HT1080 (cell line): ENCODE measurements around the gene CTNNA2. TPM values are rescaled to one million over a fixed set of nuclear protein-coding genes. Genes with fewer than 3 reads are reported as not detected.

Experiments
- DNase-seq: peaks from one replicate; pipeline ENCODE4 v3.0.0-alpha.2; 2015; ENCODE audit warnings: low read depth
- total RNA-seq: library from RNA; depleted of rRNA; stranded (reverse); fragments of >200 nt; shearing (Covaris generic); gene quantifications from 2 replicates; pipeline ENCODE4 v1.2.3, GENCODE V29; 2014

Gene CTNNA2
- total RNA-seq, 1 experiment from 2014 or later = not detected

DNA sequence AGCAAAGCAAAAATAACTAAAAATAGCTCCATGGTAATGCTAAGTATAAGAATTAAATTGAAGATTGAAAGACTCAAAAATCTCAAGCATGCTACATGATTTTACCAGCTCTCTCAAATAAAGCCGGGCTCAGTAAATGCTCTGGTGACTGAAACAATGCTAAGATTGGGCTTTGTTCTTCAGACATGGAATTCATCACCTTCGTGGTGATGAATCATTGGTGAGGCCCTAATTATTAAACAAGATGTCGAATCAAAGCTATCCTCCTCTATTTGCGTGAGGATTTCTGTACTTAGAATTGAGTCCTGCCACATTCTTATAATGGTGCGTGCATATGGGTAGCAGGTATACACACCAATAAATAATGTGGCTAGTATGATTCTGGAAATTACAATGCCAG is 850.5 kb downstream of the CTNNA2 start:
- no peak for DNase-seq

DNA sequence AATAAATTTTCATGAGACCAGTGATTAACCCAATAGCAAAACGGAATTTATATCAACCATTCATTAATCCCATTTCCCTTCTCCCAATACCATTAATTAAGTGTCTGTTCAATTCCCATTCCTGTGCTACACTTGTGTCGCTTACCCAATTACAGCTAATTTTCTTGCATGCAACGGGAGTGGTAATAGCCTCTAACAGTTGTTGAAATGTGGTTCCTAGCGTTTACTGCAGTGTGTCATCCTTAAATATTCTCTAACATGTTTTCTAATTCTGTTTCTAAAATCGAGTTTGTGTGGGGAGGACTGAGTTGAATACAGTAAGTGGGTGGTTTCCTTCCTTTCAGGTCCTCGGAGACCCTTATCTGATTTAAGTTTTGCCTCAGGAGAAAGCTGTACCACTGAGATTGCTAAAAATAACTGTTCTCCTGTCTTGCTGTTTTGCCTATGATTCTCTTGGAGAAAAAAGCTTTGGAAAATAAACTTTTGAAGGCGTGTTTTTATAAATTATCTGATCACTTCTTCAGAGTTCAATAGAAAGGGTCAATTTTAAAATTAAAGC is 851.0 kb downstream of the CTNNA2 start:
- no peak for DNase-seq

DNA sequence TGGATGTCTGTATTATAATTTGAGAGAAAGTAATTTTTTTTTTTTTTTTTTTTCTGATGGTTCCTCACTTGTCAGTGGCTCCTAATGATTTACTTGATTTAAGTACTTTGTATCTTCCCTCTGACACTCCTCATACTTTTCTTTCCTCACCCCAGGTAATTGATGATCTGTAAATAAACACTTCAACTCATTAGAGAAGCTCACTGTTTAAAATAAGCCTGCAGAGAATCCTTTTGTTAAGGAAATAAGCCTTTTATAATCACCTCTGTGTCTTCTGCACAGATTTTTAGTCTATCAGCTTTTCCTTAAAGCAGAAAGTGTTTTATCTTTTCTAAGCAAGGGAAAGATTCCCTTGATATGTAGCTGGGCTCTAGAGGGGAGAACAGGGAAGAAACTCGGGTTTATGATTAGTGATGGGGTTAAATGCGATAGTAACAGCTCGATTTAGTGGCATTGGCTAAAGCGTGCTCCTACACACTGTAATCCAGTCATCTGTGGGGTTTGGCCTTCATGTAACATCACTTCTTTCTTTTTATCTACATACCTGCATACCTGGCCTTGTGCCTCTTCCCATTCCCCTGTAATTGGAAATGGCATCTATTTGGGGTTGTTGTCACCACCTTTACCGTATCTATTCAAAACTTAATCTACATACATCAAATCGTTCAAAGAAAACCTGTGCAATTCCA is 851.8 kb downstream of the CTNNA2 start:
- DNase-seq = no peak

DNA sequence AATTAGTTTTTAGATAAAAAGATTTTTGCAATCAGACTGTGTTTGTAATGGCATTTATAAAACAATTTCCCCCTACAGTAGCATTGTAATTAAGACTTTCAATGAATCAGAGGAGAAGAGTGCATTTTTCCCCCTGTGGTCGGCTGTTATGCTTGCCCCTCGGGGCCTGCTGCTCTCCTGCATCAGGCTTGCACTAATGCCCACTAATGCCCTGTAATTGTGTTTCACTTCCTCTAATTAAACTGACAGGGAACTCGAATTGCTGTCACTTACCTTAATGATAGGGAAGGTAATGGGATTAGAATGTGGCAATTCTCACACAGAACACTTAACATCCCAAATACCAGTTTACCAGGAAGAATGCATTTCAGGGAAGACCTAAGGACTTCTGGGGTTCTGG is 852.9 kb downstream of the CTNNA2 start:
- DNase-seq = no peak

DNA sequence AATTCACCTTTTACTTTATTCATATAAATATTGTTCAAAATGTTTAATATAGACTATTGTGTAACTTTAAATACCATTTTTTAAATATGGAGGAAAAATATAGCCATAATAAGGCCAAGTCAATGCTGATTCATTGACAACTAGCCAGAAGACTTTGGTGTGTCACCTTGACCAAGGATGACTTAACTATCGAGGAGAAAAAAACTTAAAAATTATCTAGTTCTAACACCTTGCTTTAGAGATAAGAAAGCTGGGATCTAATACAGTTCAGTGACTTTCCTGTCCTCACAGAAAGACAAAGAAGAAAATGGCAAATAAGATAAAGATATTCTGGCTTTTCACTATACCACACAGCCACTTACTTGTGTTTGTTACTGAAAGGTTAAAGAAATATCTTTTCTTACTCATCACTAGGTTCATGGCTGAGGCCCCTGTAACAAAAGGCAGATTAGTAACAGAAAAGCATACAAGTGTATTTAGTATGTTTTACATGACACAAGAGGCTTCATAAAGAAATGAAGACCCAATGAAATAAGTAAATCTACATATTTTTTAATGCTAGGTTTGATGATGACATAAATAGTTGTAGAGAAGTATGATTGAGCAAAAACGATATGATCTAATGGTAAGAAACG is 857.6 kb downstream of the CTNNA2 start:
- DNase-seq = no peak

DNA sequence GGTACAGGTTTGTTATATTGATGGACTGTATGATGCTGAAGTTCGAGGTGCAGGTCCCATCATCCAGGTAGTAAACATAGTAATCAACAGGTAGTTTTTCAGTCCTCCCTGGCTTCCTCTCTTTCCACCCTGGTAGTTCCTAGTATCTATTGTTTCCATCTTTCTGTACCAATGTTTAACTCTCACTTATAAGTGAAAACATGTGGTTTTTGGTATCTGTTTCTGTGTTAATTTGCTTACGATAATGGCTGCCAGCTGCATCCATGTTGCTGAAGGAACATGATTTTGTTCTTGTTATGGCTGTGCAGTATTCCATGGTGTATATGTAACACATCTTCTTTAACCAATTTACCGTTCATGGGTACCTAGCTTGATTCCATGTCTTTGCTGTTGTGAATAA is 861.3 kb downstream of the CTNNA2 start:
- no peak for DNase-seq

DNA sequence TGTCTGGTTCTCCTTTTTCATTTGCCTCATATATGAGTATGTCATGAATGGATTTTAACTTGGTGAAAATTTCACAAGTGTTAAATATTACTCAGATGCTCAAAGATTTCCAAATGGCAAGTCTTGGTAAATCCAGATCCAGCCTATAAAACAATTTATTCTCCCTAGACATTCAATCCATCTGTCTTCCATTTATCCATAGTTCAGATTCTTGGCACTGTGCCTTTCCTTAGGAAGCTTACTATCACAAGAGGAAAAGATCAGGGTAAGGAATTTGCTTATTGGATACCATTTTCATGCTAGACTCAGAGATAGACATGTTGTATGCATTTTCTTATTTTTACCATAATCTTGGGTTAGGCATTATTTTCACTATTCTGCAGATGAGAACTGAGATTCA is 864.2 kb downstream of the CTNNA2 start:
- no peak for DNase-seq

DNA sequence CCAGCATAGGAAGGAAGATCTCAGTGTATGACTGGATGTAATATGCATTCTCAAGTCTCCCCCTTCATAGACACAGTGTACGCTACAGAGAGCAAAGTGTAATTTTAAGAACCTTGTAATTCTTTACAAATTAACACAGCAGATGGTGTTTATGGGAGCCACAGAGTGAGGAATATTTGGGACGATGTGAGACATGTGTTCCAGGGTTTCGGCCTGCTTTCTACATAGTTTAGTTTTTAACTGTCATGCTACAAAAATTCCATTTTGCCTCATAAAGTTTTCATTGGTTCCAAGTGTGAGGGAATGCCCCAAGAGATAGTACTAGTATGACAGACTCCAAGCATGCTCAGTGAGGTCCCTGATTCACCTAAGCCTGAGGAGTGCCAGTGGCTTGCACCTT is 867.9 kb downstream of the CTNNA2 start:
- DNase-seq = no peak

DNA sequence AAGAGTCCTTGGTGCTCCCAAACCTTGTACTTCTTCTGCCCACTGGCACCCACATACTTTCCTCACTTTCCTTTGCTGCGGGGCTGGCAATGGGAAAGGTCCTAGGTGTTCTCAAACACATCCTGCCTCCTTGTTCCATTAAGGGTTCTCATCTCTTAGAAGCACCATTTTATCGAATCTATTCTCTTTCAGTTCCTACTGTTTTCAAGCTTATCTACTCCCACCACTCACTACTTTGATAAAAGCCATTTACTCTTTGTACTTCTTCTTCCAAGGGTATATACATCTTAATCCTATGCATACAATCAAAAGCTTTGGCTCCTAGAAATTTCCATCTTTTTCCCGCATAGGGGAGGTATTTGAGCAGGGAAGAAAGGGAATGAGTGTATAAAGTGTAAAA is 868.8 kb downstream of the CTNNA2 start:
- no peak for DNase-seq

DNA sequence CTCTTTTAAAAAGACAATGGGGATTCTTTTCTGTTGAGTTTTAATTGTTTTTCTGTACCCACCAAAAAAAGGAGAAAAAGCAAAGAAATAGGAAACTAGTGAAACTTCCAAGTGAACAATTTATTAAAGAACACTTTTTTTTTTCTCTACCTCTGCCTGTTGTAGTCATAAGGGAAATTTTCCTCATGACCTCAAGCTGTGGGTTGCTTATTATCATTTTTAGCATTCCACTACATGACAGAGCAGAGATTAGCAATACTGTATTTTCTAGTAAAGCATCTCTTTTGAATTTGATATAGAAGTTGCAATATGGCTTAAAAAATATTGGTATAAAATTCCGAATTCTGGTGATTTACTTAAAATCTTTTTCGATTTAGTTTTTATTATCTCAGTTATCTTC is 879.6 kb downstream of the CTNNA2 start:
- DNase-seq = no peak

DNA sequence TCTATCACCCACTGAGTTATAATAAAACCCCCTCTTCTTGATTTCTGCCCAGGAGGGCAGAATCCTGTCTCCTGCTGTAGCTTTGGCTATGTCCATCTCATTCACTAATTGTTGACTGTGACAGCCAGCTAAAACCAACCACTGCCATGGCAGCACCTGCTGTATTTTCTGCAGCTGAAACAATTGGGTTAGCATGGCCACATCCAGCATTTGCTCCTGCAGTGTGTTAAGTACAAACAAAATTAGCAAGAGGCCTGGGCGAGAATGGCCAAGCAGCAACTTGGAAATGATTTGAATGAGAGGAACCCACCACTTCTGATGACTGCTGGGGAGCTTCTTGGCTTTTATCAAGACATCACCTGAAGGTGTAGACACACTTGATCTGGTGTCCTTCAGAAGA is 881.1 kb downstream of the CTNNA2 start:
- DNase-seq = no peak

DNA sequence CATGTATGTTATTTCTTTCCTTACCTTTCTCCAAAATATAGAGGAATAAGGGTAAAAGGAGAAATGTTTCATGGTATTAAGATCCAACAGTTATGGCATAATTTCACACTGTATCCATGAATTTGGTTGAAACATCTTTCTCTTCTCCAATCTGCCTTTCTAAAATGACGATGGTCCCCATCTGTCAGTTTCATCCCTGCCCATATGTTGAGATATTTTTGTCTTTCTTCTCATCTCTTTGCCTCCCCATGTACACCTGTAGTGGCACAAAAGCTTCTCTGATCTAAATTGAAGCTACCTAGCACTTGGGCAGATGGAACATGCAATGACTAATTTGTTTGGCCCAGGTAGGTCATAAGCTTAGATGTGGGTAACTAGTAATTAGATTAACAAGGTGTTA is 882.4 kb downstream of the CTNNA2 start:
- no peak for DNase-seq

DNA sequence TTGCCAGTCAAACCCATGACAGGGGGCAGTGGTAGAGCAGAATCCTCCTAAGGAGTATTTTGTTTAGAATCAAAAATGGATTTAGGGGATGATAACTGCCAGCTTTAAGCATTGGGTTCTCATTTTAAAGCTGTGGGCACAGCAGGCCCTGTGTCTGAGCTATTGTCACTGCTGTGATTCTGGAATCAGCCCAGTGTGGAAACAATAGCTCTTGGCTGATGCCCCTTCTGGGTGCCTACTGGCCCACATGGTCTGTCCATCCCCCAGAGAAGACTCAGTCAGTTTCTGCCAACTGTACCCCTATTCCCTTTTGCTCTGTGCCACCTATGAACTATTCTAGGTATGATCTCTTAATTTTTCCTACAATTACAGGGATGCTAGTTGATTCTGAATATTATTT is 883.4 kb downstream of the CTNNA2 start:
- no peak for DNase-seq

DNA sequence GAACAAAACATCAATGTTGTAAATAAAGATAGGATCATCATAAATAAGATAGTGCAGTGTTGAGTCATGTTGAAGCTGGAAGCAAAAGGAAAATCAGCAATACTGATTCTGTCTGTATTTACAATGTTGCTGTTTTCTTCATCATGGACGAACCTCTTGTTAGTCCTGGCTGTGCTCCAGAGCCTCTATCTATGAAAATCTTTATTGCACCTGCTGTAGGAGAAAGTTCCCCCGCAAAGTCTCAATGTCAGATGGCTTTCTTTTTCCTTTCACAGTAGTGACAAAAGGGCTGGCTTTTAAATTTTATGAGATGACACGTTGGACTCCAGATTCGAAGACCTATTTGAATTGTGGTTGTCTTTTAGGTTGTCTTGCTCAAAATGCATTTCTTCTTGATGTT is 890.2 kb downstream of the CTNNA2 start:
- DNase-seq = no peak

DNA sequence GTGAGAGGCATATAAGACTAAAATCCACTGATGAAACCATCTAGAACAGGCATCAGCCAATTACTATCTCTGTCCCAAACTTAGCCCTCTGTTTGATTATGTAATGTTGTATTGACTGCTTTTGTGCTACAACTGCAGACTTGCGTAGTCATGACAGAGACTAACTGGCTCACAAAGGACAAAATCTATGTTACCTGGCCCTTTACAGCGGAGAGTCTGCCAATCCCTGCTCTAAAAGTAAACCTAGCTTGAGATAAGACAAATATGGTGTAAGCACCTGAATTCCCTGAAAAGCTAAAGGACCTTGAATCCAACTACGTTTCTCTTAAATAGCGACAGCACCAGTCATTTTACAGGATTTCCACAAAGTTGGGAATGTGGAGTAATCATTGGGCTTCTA is 894.5 kb downstream of the CTNNA2 start:
- no peak for DNase-seq

DNA sequence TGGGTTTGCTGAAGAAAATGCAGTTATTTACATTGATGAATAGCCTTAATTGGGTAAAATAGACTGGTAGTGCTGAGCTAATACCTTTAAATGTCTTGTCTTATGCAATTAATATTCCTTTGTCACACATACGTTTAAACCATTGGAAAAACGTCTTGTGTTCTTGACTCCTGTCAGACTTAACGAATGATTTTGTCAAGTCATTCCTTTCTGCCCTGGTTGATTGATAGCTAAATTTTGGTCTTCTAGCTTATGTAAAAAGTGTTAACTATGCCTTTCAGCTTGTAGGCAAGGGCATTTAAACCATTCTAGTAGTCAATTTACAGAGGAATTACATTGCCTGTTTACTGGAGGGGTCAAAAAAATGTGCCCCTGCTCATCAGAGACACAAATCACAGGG is 897.5 kb downstream of the CTNNA2 start:
- DNase-seq = no peak

DNA sequence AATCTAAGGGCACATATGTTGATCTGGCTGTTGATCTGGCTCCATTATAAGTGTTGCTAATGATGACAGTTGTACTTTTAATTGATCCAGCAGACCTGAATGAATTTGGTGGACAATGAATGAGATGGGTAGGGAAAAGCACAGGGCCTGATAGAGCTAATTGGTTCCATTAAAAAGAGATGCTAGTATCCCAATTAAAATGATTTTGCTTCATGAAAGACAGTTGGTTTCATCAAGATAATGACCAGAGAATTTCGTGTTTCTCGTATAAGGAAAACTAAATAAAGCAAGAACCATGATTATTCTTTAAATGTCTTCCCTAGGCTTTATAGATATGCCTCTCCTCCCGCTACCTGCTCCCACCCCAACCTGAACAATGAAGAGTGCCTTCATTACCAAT is 900.3 kb downstream of the CTNNA2 start:
- DNase-seq = no peak

DNA sequence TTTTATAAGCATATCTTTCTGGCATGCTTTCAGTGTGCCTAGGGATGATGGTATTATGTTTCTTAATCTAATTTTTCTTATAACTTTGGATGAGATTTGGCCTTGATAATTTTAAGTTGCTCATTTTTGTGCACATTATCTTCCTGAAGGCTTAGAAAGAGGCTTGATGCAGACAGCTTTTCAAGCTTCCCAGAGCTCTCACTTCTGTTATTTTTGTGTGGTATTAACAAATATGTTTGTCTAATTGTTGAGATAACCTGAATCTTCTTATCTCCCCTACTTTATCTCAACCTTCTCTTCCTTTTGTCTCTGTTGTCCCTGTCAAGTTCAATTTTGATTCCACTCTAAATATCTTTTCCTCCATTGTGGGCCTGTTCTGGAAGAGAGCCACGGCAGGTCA is 904.9 kb downstream of the CTNNA2 start:
- DNase-seq = no peak

DNA sequence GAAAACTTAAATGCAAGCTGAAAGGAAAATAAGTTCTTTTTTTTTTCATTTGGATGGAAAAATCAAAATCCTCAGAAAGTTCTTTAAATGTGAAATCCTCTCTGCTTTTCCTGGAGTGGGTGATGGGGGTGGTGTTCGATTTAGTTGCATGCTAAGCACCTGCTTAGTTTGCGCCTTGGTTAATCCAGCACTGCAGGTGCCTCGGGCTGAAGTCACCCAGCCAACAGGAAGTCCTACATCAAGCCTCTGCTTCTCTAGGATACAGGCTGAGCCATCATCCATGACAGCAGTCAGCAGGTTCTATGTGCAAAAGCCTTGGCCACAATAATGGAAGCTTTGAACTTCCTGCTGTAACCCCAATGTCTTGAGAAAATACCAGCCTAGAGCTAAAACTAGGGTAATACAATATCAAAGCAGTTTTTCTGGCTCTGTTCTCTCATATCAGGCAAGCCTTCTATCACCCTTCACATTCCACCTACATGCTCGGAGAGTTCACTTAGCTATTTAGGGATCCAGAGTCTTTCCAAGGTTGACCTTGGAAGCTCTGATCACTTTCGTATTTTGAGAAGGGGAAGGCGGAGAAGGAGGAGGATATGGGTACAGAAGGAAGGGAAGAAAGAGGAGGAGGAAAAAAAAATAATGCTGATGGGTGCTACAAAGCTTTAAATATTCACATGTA is 907.8 kb downstream of the CTNNA2 start:
- DNase-seq = no peak

DNA sequence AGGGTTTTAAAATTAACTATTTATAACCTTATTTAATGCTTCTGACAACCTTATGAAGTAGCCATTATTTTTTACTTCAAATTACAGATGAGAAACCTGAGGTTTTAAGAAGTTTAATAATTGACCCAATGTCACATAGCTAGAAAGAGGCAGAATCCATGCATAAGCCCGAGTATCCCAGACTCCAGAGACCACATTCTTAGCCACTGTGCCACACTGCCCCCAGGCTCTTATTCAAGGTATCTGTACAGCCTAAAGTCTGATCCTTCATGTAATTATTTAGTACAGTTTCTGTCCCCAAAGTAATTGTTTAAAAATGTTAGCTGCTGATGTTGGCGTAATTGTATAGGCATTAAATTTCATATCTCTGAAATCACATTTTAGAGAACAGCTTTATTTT is 916.4 kb downstream of the CTNNA2 start:
- no peak for DNase-seq

DNA sequence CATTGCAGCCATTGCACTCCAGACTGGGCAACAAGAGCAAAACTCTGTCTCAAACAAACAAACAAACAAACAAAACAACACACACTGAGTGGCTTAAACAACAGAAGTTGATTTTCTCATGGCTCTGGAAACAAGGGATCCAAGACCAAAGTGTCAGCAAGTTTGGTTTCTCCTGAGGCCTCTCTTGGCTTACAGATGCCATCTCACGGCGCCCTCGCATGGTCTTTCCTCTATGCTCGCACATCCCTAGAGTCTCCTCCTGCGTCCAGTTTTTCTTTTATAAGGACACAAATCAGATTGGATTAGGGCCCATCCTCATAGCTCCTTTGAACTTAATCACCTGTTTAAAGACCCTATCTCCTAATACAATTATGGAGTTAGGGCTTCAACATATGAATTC is 925.1 kb downstream of the CTNNA2 start:
- DNase-seq = no peak

DNA sequence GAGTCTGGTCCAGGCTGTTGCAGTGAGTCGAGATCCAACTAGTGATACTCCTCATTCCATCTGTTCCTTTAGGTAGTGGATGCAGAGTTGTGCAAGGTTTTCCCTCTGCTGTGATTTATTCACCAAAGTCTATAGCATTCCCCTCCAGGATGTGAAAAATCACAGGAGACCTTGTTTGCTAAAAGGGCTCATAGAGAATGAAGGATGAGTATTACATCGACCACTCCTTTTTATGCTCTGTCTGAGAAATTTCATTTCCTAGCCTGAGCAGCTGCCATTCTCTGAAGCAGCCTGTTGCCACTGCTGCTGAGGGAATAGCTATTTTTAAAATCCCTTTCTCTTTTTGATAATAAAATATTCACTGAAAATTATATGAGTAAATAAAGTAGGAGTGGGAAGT is 925.8 kb downstream of the CTNNA2 start:
- no peak for DNase-seq

DNA sequence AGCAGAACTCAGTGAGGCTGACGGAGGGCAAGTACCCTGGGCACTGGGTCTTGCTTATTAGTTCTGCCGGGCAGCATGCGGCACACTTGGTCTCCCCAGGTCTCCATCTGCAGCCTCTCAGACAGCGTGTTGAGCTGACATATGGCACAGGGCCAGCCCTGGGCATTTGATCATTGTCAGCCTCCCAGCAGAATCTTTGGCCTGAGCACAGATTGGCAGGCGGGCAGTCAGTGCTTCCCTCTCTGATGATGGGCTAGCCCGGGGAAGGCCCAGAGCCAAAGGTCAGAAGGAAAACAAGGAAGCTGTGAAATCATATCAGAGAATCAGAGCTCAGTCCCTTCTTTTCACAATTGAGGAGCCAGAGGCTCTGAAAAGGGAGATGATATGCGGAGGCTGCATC is 941.8 kb downstream of the CTNNA2 start:
- DNase-seq = no peak
